Activated gamma-delta T cell (primary cell): ENCODE measurements around the gene TMEM208.
A peak's percentile ranks its signal among the peaks of the same experiment; 100 is the strongest.

Source experiments
- DNase-seq: peaks from one replicate; lab custom pipeline; 2025; lab: John Stamatoyannopoulos, UW

Gene TMEM208

DNA sequence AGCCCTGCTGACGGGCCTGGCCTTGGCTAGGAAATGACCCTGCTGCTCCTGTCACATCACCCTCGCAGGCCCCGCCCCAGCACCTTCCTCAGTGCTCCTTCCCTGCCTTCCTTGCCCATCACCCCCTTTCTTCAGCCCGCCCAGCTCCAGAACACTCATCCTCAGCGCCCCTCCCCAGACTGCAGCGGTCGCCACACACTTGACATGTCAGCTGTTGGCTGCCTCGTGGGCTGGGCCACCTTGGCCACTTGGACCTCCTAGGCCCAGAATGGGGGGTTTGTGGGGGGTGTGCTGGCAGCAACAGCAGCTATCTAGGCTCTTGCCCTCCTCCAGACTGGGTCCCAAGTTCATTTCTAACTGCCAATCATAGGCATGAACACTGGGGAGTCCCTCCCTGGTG, 17.4 kb upstream of the TMEM208 start:
- no peak for DNase-seq

DNA sequence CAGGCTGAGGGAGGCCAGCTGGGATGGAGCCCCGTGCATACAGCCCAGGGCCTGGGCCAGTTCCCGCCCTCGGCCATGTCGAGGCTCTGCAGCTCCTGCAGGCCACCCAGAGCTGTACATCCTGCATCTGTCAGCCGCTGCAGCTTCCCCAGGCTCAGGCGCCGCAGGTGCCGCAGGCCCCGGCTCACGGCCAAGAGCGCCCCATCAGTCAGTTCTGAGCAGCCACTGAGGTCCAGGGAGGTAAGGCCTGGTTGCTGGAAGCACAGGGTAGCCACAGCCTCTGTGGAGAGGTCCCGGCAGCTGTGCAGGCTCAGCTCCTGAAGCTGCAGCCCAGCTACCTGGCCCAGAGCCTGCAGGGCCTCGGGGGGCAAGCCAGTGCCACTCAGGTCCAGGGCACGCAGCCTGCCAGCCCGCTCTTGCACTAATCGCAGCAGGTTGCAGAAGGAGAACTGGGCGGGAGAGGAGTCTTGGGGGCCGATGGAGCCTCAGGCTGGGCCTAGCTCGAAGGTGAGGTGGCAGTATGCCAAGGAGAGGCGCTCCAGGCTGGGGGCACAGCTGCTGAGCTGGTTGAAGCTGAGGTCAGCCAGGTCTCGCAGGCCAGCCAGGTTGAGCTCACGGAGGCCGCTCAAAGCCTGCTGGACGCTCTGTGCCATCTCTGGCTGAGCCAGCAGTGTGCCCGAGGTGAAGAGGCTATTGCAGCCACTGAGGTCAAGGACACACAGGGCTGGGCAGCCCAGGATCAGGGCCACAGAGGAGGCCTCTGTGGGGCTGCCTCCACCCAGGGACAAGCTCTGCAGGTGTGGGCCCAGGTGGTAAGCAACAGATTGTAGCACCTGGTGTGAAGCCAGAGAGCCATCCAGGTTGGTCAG, 16.6 kb upstream of the TMEM208 start:
- no peak for DNase-seq

DNA sequence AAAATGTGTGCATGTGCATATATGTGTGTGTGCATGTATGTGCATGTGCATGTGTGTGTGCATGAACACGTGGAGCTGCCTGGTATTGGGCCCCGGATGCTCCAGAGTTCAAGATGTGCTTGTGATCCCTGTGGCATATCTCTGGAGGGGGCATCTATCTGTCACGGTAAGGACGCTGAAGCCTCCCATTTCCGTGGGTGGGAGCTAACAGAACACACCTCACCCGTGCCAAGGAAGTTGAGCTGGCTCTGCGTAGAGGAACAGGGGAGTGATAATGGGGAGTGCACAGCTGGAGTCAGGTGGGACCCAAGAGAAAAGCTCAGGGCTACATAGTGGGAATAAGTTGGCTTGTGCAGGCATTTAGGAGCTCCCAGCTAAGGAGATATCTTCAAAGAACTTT, 15.3 kb upstream of the TMEM208 start:
- no peak for DNase-seq

DNA sequence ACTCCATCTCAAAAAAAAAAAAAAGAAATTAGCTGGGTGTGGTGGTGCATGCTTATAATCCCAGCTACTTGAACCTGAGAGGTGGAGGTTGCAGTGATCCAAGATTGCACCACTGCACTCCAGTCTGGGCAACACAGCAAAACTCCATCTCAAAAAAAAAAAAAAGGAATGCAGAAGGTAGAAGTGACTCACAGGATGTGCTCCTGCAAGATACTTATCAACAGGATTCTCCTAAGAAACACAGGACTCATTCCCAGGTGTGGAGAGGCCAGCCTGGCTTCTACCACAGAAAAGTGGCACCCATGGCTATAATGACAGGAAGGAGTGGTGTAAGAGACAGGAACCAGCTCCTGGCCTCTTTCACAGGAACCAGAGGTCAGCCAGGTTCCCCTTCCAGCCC, 14.2 kb upstream of the TMEM208 start:
- DNase-seq, result no peak

DNA sequence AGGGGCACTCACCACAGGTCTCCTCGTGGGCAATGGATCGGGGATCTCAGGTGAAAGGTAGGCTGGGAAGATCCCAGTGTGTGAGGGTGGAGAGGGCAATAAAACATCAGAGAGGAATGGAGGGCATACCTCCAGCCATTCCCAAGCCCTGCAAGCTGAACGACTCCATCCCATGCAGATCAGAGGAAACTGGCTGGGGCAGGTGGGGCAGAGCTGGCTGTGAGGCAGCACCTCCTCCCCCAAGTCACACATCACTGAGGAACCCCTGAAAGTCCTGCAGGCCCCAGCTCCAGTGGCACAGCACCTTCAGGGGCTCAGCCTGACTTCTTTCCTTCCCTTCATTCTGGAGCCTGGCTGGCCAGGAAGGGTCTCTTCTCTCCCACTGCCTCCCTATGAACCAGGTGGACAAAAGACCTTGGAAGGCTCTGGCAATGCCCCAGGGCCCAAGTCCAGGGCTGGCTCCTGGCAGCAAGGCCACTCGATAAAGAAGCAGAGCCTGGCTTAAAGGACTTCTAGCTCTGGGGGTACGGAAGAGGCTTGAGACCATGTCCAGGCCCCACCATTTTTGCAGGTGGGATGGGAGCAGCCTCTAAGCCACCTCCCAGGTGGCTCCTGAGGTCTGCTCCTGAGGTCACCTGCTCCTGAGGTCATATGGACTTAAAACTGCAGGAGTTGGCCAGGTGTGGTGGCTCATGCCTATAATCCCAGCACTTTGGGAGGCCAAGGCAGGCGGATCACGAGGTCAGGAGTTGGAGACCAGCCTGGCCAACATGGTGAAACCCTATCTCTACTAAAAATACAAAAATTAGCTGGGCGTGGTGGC, 13.5 kb upstream of the TMEM208 start:
- DNase-seq, result no peak

DNA sequence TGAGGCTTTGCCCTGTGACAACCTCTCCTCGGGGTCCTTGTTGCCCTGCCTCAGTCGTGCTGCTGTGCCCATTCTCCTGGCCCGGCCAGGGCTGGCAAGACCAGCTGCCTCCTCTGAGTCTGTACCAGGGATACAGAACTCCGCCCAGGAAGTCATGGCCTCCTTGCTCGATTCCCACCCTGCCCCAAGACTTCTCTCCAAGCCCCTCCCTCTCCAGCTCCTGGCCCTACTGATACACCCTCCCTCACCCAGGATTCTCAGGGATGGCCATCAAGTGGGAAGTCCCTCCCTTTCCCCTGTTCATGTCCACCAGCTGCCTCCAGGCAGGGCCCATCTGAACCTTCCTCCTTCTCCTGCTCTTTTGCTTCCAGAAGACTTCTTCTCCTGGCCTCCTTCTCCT, 11.2 kb upstream of the TMEM208 start:
- no peak for DNase-seq

DNA sequence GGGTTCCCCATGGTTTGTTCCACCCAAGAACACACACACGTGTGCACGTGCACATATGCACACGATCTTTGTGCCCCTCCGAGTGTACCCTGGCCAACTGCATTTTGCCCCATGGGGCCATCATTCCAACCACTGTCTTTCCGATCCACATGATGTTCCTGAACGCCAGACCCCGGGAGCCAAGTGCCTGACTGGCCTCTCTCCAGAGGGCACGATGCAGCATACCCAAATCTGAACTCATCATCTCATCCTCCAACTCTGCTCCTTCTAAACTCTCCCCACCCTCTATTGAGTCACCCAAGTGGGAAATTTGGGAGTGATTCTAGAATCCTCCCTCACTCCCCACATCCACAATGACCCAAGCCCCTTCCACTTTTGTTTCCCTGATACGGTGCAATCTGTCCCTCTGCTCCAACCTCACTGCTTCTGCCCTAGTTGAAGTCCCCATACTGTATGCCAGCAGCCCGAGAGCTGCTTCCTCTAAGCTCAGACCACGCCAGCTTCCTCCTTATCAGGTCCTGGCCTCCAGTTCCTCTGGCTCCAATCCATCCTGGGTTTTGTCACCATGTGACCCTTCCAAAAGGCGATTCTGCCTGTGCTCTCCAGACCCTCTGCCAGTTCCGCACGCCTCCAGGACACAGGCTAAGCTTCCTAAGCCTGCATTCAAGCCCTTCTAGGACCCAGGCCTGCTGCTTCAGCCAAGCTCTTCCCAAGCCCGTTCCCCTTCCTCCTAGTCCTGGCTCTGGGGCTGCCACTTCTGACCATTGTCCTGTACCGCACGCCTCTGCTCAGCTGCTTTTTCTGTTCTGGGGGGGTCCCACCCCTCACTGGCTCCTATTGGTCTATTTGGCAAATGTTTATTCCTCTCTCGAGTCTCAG, 10.1 kb upstream of the TMEM208 start:
- DNase-seq, result no peak

DNA sequence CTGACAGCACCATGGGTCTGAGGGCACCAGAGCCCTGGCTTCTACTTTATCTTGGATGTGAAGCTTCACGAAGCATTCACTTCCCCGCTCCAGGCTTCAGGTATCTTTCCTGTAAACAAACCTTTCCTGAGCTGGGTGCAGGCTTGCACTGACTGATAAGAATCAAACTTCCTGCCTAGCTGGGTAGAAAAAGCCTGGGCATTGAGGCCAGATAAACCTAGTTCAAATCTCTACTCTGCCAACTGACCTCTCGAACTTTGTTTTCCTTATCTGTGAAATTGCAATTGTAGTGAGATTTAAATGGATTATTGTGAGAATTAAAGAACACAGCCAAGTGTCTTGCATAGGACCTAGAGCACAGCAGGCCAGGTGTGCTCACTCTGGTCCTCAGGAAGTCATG, 2.9 kb upstream of the TMEM208 start:
- DNase-seq, result no peak

DNA sequence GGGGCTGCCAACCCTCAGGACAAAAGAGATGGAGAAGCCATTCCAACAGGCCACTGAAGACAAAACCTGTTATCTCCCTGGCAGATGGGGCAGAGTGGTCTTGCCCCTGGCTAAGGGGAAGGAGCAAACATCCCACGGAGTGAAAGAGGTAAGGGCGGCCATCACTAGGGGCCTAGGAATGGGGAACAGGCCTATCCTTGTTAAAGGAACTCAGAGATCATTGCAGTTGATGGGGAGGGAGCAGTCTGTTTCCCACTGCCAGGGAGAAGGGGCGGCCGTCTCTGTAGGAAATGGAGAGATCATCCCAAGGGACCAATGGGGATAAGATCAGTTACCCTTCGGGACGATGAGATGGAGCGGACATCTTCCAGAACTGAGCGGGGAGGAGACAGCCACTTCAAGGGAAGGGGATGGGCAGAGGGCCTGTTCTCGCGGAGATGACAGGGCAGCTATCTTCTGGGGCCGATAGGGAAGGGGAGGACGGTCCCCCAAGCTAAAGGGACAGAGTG, 581 bp upstream of the TMEM208 start:
- DNase-seq, result no peak

DNA sequence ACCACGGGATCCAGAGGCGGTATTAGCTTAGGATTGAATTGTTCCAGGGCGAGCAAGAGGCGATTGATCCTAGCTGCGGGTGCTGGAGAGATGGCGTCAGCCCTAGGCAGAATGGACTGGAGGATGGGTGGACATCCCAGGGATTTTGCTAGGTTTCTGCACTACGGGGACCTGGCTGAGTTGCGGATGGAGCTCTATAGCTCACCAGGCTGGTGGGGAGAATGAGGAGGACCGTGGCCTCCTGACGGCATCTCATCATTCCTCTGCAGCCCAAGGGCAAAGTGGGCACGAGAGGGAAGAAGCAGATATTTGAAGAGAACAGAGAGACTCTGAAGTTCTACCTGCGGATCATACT, 614 bp downstream of the TMEM208 start:
- DNase-seq, result no peak

DNA sequence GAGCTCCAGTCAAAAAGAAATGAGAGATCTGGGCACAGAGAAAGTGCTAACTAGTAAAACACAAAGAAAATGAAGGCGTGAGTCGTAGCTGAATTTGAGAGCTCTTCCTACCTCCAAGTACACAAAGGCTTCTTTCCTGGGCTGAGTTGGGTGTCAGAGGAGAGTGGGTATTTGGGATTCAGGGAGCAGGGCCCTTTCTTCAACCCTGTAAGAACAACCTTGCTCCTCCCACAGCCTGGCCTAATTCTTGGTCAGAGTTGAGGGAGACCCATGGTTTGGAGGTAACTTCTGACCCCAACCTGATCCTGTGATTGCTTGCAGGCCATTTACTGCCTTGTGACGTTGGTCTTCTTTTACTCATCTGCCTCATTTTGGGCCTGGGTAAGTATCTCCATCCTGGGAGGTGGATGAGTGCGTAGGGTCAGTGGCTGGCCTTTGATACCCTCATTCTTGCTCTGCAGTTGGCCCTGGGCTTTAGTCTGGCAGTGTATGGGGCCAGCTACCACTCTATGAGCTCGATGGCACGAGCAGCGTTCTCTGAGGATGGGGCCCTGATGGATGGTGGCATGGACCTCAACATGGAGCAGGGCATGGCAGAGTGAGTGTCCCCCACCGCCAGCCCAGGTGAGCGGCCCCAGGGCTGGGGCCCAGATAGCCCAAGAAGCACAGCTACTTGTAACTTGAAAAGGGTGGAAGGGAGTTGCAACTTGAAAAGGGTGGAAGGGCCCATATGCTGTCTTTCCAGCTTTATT, 1.3 kb downstream of the TMEM208 start:
- no peak for DNase-seq

DNA sequence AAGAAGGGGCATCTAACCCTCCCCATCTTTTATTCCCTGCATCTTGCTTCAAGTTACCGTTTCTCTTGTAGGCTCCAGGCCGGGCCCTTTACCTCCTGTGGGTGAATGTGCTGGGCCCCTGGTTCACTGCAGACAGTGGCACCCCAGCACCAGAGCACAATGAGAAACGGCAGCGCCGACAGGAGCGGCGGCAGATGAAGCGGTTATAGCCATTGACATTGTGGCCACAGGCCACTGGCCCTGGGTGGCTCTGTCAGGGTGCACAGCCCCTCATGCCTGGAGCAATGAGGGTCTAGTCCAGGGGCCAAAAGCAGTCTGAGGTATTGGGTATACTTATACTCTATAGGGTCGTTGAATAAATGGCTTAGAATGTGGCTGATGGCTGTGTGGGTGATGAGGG, 2.0 kb downstream of the TMEM208 start:
- DNase-seq, result no peak

DNA sequence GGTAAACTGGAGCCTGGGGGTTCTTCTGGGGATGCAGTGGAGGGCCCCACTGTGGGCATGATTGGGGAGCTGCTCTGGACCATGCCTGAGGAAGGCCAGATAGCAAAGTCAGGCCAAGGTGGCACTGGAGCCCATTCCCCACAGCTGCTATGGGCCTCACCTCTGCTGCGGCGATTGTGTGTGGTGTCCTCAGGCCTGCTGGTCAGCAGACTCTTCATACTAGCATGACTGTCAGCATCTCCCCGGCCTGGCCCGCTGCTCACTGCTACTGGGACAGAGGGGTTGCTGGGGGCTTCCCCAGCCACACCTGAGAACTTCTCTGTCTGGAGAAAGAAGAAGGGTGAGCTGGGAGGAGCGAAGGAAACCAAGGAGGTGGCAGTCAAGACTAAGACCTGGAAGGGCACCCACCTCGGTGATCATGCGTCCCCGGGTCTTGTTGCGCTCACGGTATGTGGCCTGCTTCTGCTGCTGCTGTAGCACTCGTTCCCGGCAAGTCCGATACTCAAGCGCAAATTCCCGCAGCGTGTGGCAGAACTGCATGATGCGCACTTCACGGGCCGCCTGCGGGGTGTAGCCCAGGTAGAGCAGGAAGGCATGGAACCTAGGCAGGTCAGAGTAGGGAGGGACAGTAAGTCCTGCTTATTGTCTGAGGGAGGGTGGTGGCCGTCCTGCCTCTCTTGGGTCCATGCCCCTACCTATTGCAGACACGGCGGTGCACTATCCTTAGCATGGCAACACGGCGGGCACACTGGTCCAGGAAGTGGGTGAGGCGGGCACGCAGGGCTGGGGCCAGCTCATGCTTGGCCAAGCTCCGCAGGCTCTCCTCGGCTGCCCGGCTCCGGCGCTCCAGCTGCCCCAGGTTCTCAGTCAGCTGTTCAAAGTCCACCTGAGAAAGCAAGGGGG, 3.2 kb downstream of the TMEM208 start:
- no peak for DNase-seq

DNA sequence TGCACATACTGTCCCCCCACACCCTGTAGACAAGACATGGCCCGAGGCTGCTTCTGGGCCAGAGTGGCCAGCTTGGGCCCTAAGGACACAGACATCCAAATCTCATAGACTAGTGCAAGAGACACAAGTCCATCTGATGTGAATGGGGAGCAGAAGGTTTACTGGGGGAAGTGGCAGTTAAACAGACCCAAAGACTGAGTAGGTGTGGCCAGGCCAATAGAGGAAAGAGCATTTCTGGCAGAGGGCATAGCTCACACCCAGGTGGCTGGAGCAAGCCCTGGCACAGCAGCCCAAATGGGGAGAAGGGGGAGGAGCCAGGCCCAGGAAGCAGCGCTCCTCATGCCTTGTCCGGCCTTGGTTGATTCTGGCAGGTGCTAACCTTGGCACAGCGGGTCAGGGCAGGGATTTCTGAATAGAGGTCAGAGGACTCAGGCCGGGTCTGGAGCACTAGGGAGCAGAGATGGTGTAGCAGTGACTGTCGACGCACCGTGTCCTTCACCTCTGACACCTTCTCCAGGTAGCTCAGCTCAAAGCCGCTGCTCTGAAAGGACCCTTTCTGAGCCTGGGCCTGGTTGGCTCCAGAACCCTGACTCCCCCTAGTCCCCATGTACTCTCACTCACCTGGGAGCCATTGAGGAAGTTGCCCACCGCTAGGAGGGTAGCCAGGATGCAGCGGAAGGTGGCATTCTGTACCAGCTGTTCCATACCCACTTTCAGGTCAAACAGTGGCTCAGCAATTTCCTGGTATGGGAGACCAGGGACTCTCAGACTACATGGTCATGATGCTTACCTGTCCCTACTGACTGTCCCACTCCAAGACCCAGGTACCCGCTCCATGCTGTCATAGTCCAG, 4.1 kb downstream of the TMEM208 start:
- no peak for DNase-seq

DNA sequence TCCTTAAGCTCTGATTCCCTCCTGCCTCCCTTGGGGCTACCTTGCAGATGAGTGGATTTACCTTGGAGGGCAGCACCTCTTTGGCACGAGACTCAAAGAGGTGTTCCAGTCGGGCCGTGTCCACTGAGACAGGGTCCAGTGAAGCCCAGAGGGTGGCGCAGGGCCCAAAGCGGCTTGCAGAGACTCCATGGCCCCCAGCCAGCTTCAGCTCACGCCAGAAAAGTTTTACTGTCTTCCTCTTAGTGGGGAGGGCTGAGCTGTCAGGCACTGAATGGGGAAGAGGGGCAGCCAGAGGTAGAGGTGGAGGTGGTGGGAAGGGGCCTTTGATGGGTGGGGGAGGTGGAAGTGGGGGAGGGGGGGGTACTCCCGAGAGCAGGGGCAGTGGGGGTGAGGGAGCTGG, 6.7 kb downstream of the TMEM208 start:
- no peak for DNase-seq

DNA sequence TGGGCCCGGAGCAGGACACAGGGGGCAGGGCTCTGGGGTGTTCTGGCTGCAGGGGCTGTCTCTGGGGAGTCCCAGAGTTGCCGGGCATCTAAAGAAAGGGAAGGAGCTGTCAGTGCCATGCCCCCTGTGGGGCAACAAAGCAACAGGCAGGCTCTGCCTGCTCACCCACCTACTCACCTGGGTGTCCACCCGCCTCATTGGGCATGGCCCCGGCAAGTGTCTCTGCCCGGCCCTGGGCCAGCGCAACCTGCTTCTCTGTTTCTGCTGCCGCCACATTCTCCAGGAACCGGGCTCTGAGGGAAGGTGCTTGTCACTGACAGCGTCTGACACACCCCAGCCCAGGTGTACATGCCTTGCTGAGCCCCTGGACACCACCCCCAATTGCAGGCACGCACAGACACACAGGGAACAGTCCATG, 7.3 kb downstream of the TMEM208 start:
- no peak for DNase-seq

DNA sequence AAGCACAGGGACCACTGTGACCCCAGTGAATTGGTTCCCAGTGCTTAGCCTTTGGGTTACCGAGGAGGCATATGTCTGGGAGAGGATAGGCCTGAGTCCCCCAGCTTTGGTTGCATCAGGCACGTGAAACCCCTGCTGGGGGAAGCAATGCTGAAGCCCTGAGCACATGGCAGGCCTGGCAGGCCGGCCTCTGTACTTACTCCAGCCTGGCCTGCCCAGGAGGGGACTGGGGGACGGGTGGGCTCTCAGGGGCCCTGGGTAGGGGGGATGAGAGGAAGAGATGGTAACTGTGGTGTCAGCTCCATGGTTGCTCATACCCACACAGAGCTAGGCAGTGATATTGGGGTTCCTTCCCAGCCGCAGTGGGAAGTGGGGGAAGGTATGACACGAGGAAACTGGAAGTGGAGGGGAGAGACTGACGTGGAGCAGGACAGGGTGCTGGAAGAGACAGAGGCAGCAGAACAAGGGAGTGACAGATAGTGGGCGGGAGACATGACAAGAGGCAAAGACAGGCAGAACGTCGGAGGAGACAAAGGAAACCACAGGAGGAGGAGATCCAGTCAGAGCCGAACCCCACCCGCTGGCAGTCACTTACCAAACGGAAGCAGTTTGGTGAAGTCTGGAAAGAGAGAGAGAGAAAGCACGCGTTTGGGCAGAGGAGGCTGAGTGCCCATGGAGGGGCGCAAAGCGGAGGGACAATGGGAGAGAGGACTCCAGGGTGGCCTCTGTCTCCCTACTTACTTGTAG, 9.1 kb downstream of the TMEM208 start:
- no peak for DNase-seq

DNA sequence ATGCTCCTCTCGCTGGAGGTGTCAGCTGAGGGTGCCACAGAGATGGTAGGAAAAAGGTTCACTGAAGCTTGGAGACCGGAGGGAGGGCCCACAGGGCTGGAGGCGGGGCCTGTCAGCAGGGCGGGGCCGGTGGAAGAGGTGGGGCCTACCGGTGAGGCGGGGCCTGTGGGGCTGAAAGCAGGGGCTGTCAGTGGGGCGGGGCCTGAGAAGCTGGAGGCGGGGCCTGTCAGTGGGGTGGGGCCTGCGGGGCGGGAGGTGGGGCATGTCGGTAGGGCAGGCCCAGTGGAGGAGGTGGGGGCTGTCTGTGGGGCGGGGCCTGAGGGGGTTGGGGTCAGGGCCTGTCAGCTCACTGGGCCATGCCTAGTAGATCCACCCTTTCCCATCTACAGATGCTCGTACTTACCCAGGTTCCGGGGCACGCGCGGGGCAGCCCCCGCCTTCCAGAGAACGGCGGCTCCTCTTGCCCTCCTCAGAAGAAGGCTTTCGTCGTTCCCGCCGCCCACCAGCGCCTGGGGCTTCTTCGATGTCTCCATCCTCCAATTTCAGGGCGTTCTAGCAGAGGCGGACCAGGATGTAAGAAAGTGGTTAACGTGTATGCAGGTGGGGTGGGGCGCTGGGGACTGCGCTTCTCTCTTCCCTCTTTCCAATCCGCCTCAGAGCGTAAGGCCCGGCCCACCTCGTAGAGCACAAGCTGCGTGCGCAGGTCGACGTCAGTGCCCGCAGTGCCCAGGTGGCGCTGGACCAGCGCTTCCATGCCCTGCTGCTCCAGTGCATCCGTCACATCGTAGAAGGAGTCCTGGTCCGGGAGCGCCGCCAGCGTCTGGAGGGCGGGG, 9.8 kb downstream of the TMEM208 start:
- peak; percentile 46 for DNase-seq
